Right forelimb (tissue), 1 donor: ENCODE data around the gene TPMT.
"Not testable (repeated sequence)": the region's sequence is repeated elsewhere in the genome, so short reads cannot be mapped to it uniquely, and the experiment has no call there.

Experiments
- DNase-seq: peaks from one replicate; pipeline ENCODE4 v3.0.0-alpha.2; 2018

Gene TPMT

GRCh38 chr6:18154507-18155149 is at the start of gene TPMT:
Gene TPMT, minus strand, starts transcription at chr6:18155077. Its CDS starts 5,950 bp downstream, at chr6:18149127.
- no peak for DNase-seq

- no peak for DNase-seq
Observed at GRCh38 chr6:18203786-18204185, 48.9 kb upstream of the TPMT start.

DNA sequence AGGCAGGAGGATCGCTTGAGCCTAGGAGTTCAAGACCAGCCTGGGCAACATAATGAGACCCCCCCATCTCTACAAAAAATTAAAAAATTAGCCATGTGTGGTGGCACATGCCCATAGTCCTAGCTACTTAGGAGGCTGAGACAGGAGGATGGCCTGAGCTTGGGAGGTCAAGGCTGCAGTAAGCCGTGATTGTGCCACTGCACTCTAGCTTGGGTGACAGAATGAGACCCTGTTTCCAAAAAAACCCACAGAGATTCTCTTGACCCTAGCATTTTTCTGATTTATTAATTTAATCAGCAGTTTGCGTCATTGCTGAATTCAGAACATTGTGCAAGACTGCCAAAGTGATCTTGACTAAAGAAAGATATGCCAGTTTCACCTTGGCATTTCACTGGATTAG is 37.1 kb upstream of the TPMT start:
- no peak for DNase-seq

DNA sequence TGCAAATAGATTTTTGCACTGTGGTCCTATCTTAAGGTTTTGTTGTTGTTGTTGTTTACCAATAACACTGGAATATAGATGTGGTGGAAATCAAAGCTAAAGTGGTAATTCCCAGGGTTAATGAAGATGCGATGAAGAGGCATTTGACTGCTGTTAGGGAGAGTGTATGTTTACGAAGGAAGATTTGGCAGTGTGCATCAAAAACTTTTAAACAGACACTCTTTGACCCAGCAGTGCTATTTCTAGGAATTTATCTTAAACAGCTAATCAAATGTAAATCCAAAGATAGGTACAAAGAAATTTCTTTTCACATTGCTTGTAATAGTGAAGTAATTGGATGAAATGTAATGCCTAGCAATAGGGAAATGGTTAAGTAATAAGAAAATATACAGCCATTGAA is 34.3 kb upstream of the TPMT start:
- DNase-seq: no peak

DNA sequence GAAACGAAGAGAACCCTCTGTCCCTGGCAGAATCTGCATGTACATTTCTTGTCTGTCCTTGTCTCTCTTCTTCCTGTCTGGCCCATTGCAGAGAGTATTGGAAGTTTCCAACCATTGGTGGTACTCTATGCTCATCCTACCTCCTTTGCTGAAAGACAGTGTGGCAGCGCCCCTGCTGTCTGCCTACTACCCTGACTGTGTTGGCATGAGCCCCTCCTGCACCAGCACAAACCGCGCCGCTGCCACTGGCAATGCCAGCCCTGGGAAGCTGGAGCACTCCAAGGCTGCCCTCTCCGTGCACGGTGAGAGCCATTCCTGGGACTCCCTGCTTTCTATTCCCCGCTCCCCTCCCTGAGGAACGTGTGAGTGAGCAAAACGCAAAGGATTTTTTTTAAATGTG is 32.8 kb upstream of the TPMT start:
- DNase-seq: no peak

DNA sequence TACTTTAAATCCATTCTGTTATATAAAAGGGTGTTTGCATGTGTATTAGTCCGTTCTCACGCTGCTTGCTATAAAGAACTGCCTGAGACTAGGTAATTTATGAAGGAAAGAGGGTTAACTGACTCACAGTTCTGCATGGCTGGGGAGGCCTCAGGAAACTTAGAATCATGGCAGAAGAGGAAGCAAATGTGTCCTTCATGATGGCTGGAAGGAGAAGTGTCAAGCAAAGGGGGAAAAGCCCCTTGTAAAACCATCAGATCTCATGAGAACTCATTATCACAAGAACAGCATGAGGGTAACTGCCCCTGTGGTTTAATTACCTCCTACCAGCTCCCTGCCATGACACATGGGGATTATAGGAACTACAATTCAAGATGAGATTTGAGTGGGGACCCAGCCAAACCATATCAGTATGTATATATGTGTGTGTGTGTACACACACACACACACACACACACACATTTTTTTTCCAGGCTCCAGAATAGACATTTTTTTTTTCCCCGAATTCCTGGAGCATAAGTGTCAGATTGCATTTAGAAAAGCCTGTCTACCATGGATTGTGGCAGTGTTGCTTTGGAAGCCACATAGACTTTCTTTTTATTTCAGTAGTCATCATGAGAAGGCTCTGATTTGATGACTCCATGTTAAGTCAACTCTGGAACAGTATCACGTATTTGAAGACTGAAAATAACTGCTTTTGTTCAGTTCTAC is 31.8 kb upstream of the TPMT start:
- no peak for DNase-seq

DNA sequence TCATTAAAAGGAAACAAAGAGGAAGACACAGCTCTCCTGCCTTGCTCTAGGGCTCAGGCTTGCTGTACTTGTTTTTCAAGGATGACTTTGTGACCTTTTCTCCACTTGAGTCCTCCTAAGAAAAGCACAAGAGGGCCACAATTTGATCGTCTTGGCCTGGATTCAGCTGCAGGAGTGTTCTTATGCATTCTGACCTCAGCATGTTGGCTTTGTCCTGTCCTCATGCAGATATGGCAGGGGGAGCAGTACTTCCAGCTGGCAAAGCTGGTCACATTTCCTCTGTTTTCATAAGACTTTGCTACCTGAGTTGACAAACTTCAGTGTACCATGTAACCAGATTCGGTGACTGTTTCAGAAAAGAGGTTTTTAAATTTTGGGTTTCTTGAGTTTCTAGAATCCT is 31.2 kb upstream of the TPMT start:
- no peak for DNase-seq

DNA sequence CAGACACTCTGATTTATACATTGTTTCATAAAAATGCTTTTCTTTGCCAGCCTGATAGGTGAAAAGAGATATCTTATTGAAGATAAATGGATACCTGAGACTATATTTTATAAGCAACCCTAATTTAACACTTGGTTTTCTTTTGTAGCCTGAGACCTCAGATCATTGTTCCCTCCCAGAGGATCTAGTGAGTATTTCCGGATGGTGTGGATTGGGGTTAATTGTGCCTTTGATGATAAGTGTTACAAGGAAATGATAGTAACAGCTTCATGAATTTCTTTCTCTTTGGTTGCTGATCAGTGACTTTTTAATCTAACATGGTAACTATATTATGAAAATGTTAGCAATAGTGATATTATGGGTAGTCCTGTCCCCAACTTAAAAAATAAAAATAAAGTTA is 30.7 kb upstream of the TPMT start:
- DNase-seq: no peak

DNA sequence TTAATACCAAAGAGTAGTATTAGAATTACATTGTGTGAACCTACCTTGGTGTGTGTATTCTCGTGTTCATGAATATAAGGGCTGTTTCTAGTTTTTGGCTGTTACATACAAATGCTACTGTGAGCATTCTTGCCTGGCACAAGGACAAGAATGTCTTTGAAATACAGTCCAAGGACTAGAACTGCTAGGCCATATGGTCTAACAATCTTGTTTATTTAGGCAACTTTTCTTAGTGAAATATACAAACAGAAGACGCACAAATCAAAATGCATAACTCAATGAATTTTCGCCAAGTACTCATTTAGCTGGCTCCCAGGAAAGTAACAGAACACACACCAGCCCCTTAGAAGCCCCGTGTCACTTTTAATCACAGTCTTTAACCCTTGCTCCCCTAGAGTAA is 28.9 kb upstream of the TPMT start:
- DNase-seq: no peak

GRCh38 chr6:18182568-18182967 is 27.7 kb upstream of the TPMT start:
- no peak for DNase-seq

DNA sequence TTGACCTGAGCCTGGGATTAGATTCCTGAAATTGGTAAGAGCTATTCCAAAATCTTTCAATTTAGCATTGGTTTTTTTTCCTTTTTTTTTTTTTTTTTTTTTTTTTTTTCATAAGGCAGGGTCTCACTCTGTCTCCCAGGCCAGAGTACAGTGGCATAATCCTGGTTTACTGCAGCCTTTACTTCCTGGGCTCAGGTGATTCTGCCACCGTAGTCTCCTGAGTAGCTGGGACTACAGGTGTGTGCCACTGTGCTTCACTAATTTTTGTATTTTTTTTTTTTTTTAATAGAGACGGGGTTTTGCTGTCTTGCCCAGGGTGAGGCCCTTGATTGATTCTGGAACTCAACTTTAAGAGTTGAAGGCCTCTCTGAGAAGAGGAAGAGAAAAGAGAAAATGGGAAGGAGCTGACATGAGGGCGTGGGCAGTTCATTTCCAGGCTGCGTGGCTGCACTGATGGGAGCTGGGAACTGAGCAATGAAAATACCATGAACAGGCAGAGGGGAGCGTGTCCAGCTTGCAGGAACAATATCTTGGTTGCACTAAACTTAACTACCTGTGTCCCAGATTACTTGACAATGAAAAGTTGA is 25.0 kb upstream of the TPMT start:
- no peak for DNase-seq

GRCh38 chr6:18178960-18179615 is 24.2 kb upstream of the TPMT start:
- no peak for DNase-seq

DNA sequence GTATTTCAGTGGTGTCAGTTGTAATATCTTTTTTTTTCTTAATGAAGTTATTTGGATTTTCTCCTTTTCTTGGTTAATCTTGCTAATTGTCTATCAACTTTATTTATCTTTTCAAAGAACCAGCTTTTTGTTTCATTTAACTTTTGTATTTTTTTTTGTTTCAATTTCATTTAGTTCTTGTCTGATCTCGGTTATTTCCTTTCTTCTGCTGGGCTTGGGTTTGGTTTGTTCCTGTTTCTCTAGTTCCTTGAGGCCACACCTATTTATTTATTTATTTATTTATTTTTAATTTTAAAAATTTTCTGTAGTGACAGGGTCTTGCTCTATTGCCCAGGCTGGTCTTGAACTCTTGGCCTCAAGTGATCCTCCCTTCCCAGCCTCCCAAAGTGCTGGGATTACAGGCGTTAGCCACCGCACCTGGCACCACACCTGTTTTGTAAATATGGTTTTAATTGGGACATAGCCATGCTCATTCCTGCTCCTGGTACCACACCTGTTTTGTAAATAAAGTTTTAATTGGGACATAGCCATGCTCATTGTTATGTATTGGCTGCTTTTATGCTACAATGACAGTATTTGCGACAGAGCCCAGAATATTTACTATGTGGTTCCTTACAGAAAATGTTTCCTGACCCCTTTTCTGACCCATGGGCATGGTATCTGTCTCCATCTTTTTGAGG is 22.5 kb upstream of the TPMT start:
- DNase-seq: no peak

DNA sequence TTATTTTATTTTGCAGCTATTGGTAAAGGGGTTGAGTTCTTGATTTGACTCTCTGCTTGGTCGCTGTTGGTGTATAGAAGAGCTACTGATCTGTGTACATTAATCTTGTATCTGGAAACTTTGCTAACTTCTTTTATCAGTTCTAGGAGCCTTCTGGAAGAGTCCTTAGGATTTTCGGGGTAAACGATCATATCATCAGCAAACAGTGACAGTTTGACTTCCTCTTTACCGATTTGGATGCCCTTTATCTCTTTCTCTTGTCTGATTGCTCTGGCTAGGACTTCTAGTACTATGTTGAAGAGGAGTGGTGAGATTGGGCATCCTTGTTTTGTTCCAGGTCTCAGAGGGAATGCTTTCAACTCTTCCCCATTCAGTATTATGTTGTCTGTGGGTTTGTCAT is 21.3 kb upstream of the TPMT start:
- DNase-seq: not testable (repeated sequence)

GRCh38 chr6:18171871-18172270 is 17.0 kb upstream of the TPMT start:
- no peak for DNase-seq

DNA sequence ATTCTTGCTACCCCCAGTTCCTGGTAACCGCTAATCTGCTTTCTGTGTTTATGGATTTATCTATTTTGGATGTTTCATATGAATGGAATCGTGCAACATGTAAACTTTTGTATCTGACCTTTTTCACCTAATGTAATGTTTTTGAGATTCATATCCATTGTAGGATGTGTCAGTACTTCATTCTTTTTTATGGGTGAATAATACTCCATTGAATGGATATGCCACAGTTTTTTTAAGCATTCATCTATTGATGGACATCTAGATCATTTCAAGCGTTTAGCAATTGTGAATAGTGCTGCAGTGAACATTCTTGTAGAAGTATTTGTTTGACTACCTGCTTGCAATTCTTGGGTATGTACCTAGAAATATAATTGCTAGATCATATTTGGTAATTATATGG is 13.4 kb upstream of the TPMT start:
- DNase-seq: no peak

DNA sequence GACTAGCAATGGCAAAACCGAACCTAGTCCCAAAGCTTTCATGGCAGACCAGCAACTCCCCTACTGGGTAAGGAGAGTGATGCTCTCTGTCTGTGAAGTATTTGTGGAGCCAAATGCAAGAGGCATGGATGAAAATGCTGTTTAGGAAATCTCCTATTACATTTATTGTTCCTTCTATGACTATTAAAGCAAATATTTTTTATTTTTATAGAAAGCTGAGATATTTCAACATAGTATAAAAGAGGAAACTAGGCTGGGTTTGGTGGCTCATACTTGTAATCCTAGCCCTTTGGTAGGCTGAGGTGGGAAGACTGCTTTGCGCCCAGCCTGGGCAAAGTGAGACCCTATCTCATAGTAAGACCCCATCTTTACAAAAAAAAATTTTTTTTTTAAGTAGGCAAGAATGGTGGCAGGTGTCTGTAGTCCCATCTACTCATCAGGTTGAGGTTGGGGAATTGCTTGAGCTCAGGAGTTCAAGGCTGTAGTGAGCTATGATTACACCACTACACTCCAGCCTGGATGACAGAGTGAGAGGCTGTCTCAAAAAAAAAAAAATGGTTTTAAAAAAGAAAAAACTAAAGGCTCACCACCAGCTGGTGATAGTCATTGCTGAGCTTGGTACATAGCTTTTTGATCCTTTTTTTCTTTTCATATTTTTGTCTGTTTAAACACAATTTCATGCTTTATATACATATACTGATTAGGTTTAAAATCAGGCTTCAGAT is 11.6 kb upstream of the TPMT start:
- DNase-seq: no peak

- DNase-seq: no peak
Observed at GRCh38 chr6:18165751-18166150, 10.9 kb upstream of the TPMT start.

DNA sequence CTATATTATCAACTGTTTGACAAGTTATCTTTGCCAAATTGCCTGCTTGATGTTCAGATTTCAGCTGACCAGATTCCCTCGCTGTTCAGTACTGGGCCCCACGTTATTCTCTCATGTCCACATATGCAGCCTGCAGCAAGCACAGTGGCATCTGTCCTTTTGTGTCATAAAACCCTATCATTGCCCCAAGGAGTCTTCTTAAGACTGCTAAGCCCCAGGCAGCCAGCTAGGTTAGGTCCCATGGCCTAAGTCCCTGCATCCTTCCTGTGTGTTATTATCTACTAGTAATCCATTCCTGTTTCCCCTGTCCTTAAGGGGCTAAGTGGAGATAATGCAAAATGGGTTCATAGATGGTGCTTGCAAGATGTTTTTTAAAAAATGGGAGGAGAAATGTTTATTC is 7.5 kb upstream of the TPMT start:
- DNase-seq: no peak

DNA sequence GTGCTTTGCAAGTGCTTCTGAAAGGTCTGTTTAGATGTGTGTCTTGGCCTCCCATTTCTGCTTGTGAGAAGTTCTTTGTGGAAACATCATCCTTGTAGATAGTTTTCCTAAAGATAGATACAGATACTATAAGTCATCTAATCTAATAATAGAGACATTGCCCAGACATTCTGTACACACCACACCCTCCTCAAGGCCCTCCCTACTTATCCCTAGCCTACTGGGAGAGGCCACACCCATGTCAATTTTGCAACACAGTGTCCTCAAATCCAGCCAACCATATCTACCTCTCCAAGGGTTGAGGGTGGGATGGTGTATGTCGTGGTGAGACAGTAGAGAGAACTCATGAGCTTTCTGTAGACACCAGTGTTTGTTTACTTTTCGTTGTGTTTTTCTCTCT is 6.6 kb upstream of the TPMT start:
- DNase-seq: no peak

- DNase-seq: no peak
Observed at GRCh38 chr6:18160911-18161310, 6.0 kb upstream of the TPMT start.

- no peak for DNase-seq
Observed at GRCh38 chr6:18155864-18156421, 1.1 kb upstream of the TPMT start.
